ENCODE results near the gene OR51B4. TPM values are rescaled to one million over a fixed set of nuclear protein-coding genes. Genes with fewer than 3 reads are reported as not detected.

Gene OR51B4
- polyA plus RNA-seq, 2 of the 4 experiments (the other 2 are of a cell fraction), result not detected

DNA sequence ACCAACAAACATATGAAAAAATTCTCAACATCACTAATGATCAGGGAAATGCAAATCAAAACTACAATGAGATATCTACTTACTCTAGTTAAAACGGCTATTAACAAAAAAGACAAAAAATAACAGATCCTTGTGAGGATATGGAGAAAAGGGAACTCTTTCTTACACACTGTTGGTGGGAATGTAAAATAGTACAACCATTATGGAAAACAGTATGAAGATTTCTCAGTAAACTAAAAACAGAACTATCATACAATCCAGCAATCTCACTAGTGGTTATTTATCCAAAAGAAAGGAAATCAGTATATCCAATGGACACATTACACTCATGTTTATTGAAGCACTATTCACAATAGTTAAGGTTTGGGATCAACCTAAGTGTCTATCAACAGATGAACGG is 35.9 kb downstream of the OR51B4 start:
- no peak for DNase-seq (ENCODE audit: low read depth in 1 of 2, low spot score in 1 of 2)
- CTCF ChIA-PET, result no interaction called here
- no peak overlapping the region for H3K27ac ChIP-seq
- no peaks in the 10 kb centered on the region for H3K4me1 ChIP-seq
- no peak overlapping the region for H3K4me3 ChIP-seq
- no peak for ATAC-seq
- POLR2A ChIA-PET, result no interaction called here
- FAIRE-seq, result no peak
- no peaks in the 10 kb centered on the region for H3K9me3 ChIP-seq
- TF ChIP-seq FOSL2 (IDR thresholded peaks at IDR 0.05) (no peak), FOSL2 (CRISPR knock-in tag; IDR thresholded peaks at IDR 0.05) (no peak), MAZ (IDR thresholded peaks at IDR 0.05; ENCODE audit: borderline replicate concordance, low read depth, low read length) (no peak), FOSB (CRISPR knock-in tag; IDR thresholded peaks at IDR 0.05) (no peak), RAD21 (conservative IDR thresholded peaks at IDR 0.05 in 1 of 2, IDR thresholded peaks at IDR 0.05 in 1 of 2) (no peak)
- TF ChIP-seq, protein P1, sequence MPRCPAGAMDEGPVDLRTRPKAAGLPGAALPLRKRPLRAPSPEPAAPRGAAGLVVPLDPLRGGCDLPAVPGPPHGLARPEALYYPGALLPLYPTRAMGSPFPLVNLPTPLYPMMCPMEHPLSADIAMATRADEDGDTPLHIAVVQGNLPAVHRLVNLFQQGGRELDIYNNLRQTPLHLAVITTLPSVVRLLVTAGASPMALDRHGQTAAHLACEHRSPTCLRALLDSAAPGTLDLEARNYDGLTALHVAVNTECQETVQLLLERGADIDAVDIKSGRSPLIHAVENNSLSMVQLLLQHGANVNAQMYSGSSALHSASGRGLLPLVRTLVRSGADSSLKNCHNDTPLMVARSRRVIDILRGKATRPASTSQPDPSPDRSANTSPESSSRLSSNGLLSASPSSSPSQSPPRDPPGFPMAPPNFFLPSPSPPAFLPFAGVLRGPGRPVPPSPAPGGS (IDR thresholded peaks at IDR 0.05), result no peak
- TF ChIP-seq, protein P2, sequence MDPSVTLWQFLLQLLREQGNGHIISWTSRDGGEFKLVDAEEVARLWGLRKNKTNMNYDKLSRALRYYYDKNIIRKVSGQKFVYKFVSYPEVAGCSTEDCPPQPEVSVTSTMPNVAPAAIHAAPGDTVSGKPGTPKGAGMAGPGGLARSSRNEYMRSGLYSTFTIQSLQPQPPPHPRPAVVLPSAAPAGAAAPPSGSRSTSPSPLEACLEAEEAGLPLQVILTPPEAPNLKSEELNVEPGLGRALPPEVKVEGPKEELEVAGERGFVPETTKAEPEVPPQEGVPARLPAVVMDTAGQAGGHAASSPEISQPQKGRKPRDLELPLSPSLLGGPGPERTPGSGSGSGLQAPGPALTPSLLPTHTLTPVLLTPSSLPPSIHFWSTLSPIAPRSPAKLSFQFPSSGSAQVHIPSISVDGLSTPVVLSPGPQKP (IDR thresholded peaks at IDR 0.05; ENCODE audit: low read depth, low read length), result no peak
- no peak overlapping the region for H3K4me2 ChIP-seq
- WGBS (ENCODE audit: missing lambda C conversion rate), result 32% methylated on average over 2 of the region's 2 CpGs

DNA sequence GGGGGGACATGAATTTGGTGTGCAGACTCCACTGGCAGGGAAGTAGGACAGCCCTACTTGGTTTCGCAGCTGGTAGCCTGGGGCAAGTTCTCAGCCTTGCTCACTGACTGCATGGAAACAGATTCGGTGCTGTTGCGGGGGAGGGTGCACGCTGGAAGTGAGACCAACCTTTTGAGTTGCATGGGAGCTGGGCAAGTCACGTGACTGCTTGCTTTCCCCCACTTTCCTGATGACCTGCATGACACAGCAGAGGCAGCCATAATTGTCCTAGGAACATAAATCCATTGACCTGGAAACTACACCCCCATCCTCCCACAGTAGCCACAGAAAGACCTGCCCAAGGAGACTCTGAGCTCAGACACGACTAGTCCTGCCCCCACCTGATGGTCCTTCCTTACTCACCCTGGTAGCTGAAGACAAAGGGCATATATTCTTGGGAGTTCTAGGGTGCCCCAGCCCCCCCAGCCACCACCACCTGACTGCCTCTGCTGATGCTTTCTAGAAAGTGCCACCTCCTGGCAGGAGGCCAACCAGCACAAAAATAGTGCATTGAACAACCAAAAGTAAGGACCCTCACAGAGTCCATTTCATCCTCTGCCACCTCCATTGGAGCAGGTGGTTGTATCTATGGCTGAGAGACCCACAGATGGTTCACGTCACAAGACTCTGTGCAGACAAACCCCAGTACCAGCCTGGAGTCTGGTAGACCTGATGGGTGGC is 43.0 kb downstream of the OR51B4 start:
- H3K4me2 ChIP-seq, result no peak overlapping the region
- FAIRE-seq, result no peak
- CTCF ChIA-PET, result interaction anchor here (0.8 to 1.6 kb wide), 2 partner anchors 9 to 19 kb away, joined by 3 to 5 read pairs; no protein-coding TSS in a partner anchor
- no peak overlapping the region for H3K4me3 ChIP-seq
- DNase-seq (ENCODE audit: low read depth in 1 of 2, low spot score in 1 of 2), result no peak
- ATAC-seq, result no peak
- no peaks in the 10 kb centered on the region for H3K9me3 ChIP-seq
- POLR2A ChIA-PET, result no interaction called here
- WGBS (ENCODE audit: missing lambda C conversion rate), result 49% methylated on average over 7 of the region's 7 CpGs
- TF ChIP-seq KDM1A (IDR thresholded peaks at IDR 0.05; ENCODE audit: low read depth) (no peak), FOSL2 (IDR thresholded peaks at IDR 0.05) (no peak), FOSL2 (CRISPR knock-in tag; IDR thresholded peaks at IDR 0.05) (no peak), JUNB (IDR thresholded peaks at IDR 0.05) (no peak), EHF (CRISPR knock-in tag; IDR thresholded peaks at IDR 0.05) (no peak), FOXS1 (CRISPR knock-in tag; IDR thresholded peaks at IDR 0.05) (no peak), PHF8 (IDR thresholded peaks at IDR 0.05; ENCODE audit: borderline replicate concordance, low read depth) (no peak), NPAS2 (CRISPR knock-in tag; IDR thresholded peaks at IDR 0.05; ENCODE audit: borderline replicate concordance) (no peak), RFX5 (IDR thresholded peaks at IDR 0.05) (no peak), ZC3H11A (IDR thresholded peaks at IDR 0.05) (no peak), ESRRA (IDR thresholded peaks at IDR 0.05; ENCODE audit: borderline replicate concordance, low read length) (no peak), RARB (CRISPR knock-in tag; IDR thresholded peaks at IDR 0.05) (no peak), JUN (IDR thresholded peaks at IDR 0.05) (no peak), NR3C1 (IDR thresholded peaks at IDR 0.05) (no peak), TFCP2L1 (CRISPR knock-in tag; IDR thresholded peaks at IDR 0.05) (no peak)
- TF ChIP-seq, protein P3, sequence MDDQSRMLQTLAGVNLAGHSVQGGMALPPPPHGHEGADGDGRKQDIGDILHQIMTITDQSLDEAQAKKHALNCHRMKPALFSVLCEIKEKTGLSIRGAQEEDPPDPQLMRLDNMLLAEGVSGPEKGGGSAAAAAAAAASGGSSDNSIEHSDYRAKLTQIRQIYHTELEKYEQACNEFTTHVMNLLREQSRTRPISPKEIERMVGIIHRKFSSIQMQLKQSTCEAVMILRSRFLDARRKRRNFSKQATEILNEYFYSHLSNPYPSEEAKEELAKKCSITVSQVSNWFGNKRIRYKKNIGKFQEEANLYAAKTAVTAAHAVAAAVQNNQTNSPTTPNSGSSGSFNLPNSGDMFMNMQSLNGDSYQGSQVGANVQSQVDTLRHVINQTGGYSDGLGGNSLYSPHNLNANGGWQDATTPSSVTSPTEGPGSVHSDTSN (IDR thresholded peaks at IDR 0.05), result no peak
- TF ChIP-seq, protein P4, sequence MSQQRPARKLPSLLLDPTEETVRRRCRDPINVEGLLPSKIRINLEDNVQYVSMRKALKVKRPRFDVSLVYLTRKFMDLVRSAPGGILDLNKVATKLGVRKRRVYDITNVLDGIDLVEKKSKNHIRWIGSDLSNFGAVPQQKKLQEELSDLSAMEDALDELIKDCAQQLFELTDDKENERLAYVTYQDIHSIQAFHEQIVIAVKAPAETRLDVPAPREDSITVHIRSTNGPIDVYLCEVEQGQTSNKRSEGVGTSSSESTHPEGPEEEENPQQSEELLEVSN (IDR thresholded peaks at IDR 0.05; ENCODE audit: borderline replicate concordance, low read depth), result no peak
- TF ChIP-seq, protein P1 (IDR thresholded peaks at IDR 0.05), result no peak
- TF ChIP-seq, protein P5, sequence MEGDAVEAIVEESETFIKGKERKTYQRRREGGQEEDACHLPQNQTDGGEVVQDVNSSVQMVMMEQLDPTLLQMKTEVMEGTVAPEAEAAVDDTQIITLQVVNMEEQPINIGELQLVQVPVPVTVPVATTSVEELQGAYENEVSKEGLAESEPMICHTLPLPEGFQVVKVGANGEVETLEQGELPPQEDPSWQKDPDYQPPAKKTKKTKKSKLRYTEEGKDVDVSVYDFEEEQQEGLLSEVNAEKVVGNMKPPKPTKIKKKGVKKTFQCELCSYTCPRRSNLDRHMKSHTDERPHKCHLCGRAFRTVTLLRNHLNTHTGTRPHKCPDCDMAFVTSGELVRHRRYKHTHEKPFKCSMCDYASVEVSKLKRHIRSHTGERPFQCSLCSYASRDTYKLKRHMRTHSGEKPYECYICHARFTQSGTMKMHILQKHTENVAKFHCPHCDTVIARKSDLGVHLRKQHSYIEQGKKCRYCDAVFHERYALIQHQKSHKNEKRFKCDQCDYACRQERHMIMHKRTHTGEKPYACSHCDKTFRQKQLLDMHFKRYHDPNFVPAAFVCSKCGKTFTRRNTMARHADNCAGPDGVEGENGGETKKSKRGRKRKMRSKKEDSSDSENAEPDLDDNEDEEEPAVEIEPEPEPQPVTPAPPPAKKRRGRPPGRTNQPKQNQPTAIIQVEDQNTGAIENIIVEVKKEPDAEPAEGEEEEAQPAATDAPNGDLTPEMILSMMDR (IDR thresholded peaks at IDR 0.05), result no peak
- H3K27ac ChIP-seq, result no peak overlapping the region
- no peaks in the 10 kb centered on the region for H3K4me1 ChIP-seq

Measured in A549 (cell line).